ENCODE measurements around the gene RNF114. TPM values are rescaled to one million over a fixed set of nuclear protein-coding genes. Genes with fewer than 3 reads are reported as not detected.
"Not testable (repeated sequence)": the region's sequence is repeated elsewhere in the genome, so short reads cannot be mapped to it uniquely, and the experiment has no call there.

RNF114 gene
- total RNA-seq, 2 experiments from 2014 or later = 75.8 TPM

GRCh38 chr20:49973981-49974380, 37.8 kb downstream of the RNF114 start:
- Mint-ChIP-seq H3K4me3 (no peak overlapping the region), H3K36me3 (no peaks in the 10 kb centered on the region), H3K9me3 (no peaks in the 10 kb centered on the region), H3K27me3 (peaks cover 6% of the 10 kb centered on the region), H3K4me1 (no peaks in the 10 kb centered on the region), H3K27ac (no peak overlapping the region)
- DNase-seq = no peak
- POLR2A ChIA-PET = no interaction called here
- no peak for ATAC-seq (ENCODE audit: low read depth)

- ATAC-seq (ENCODE audit: low read depth) (no peak), DNase-seq (no peak)
- peaks cover 9% of the 10 kb centered on the region for H3K27me3 Mint-ChIP-seq
- peaks cover 8% of the 10 kb centered on the region for H3K4me1 Mint-ChIP-seq
- POLR2A ChIA-PET = interaction anchor here (0.7 kb wide), 1 partner anchor 38 kb away, joined by 3 read pairs; no protein-coding TSS in a partner anchor
- no peaks in the 10 kb centered on the region for H3K36me3 Mint-ChIP-seq
- H3K9me3 Mint-ChIP-seq = no peaks in the 10 kb centered on the region
- H3K27ac Mint-ChIP-seq = no peak overlapping the region
- H3K4me3 Mint-ChIP-seq = no peak overlapping the region
Observed at GRCh38 chr20:49976542-49976941, 40.3 kb downstream of the RNF114 start.

GRCh38 chr20:49977740-49978139, 41.5 kb downstream of the RNF114 start:
- H3K27me3 Mint-ChIP-seq = peaks cover 17% of the 10 kb centered on the region
- DNase-seq; H3K36me3 Mint-ChIP-seq; POLR2A ChIA-PET; ATAC-seq (ENCODE audit: low read depth); H3K4me3 Mint-ChIP-seq; H3K27ac Mint-ChIP-seq; H3K9me3 Mint-ChIP-seq: not testable (repeated sequence)
- H3K4me1 Mint-ChIP-seq = peaks cover 12% of the 10 kb centered on the region

GRCh38 chr20:49978685-49979029, 42.5 kb downstream of the RNF114 start:
- Mint-ChIP-seq H3K27me3 (peaks cover 17% of the 10 kb centered on the region), H3K4me3 (no peak overlapping the region), H3K27ac (no peak overlapping the region)

GRCh38 chr20:49979030-49979832, 43.0 kb downstream of the RNF114 start:
- peaks cover 21% of the 10 kb centered on the region for H3K4me1 Mint-ChIP-seq
- POLR2A ChIA-PET = interaction anchor here (0.6 to 2.0 kb wide), 4 partner anchors 31 to 92 kb away, joined by 3 to 13 read pairs (median 4); no protein-coding TSS in a partner anchor
- peak; percentile 81 for DNase-seq
- no peak overlapping the region for H3K4me3 Mint-ChIP-seq
- H3K27me3 Mint-ChIP-seq = peaks cover 17% of the 10 kb centered on the region
- peak; percentile 48 for ATAC-seq (ENCODE audit: low read depth)
- no peaks in the 10 kb centered on the region for H3K9me3 Mint-ChIP-seq
- no peaks in the 10 kb centered on the region for H3K36me3 Mint-ChIP-seq
- no peak overlapping the region for H3K27ac Mint-ChIP-seq

More at GRCh38 chr20:49978685-49979029, 42.5 kb downstream of the RNF114 start:
- H3K4me1 Mint-ChIP-seq = peaks cover 20% of the 10 kb centered on the region
- DNase-seq (no peak), ATAC-seq (ENCODE audit: low read depth) (no peak)
- H3K9me3 Mint-ChIP-seq = no peaks in the 10 kb centered on the region
- POLR2A ChIA-PET = interaction anchor here (0.9 to 2.0 kb wide), 3 partner anchors 79 to 93 kb away, joined by 3 to 13 read pairs (median 3); no protein-coding TSS in a partner anchor
- no peaks in the 10 kb centered on the region for H3K36me3 Mint-ChIP-seq

GRCh38 chr20:49980140-49981008, 44.2 kb downstream of the RNF114 start:
- peaks cover 17% of the 10 kb centered on the region for H3K27me3 Mint-ChIP-seq
- peaks cover 21% of the 10 kb centered on the region for H3K4me1 Mint-ChIP-seq
- POLR2A ChIA-PET = interaction anchor here (2.0 kb wide), 1 partner anchor 91 kb away, joined by 13 read pairs; no protein-coding TSS in a partner anchor
- H3K9me3 Mint-ChIP-seq = no peaks in the 10 kb centered on the region
- no peak for ATAC-seq (ENCODE audit: low read depth)
- H3K27ac Mint-ChIP-seq = no peak overlapping the region
- no peaks in the 10 kb centered on the region for H3K36me3 Mint-ChIP-seq
- no peak overlapping the region for H3K4me3 Mint-ChIP-seq
- DNase-seq = no peak

- DNase-seq (no peak), ATAC-seq (ENCODE audit: low read depth) (no peak)
- no peak overlapping the region for H3K4me3 Mint-ChIP-seq
- H3K36me3 Mint-ChIP-seq = no peaks in the 10 kb centered on the region
- H3K27me3 Mint-ChIP-seq = peaks cover 17% of the 10 kb centered on the region
- no peak overlapping the region for H3K27ac Mint-ChIP-seq
- POLR2A ChIA-PET = interaction anchor here (1.3 kb wide), 1 partner anchor 90 kb away, joined by 11 read pairs; no protein-coding TSS in a partner anchor
- peaks cover 21% of the 10 kb centered on the region for H3K4me1 Mint-ChIP-seq
- no peaks in the 10 kb centered on the region for H3K9me3 Mint-ChIP-seq
Observed at GRCh38 chr20:49981218-49982071, 45.2 kb downstream of the RNF114 start.

- Mint-ChIP-seq H3K27me3 (peaks cover 17% of the 10 kb centered on the region), H3K4me3 (peak overlapping the region; percentile 61), H3K4me1 (peaks cover 21% of the 10 kb centered on the region), H3K27ac (no peak overlapping the region), H3K9me3 (no peaks in the 10 kb centered on the region), H3K36me3 (no peaks in the 10 kb centered on the region)
- ATAC-seq (ENCODE audit: low read depth) (no peak), DNase-seq (no peak)
- POLR2A ChIA-PET = interaction anchor here (1.3 kb wide), 1 partner anchor 89 kb away, joined by 11 read pairs; no protein-coding TSS in a partner anchor
Observed at GRCh38 chr20:49982072-49982345, 45.8 kb downstream of the RNF114 start.

- H3K27ac Mint-ChIP-seq = peak within 1 kb of the TSS; percentile 25
- peak; percentile 84 for DNase-seq
- POLR2A ChIA-PET = interaction anchor here (1.3 kb wide), 1 partner anchor 89 kb away, joined by 11 read pairs; no protein-coding TSS in a partner anchor
- H3K4me1 Mint-ChIP-seq = peaks cover 21% of the 10 kb centered on the region
- no peaks in the 10 kb centered on the region for H3K36me3 Mint-ChIP-seq
- peaks cover 13% of the 10 kb centered on the region for H3K27me3 Mint-ChIP-seq
- ATAC-seq (ENCODE audit: low read depth) = peak; percentile 89
- H3K4me3 Mint-ChIP-seq = peak within 1 kb of the TSS; percentile 63
- H3K9me3 Mint-ChIP-seq = no peaks in the 10 kb centered on the region
Observed at GRCh38 chr20:49982346-49983122, 46.3 kb downstream of the RNF114 start, which contains the start of gene SNAI1. TSS of gene SNAI1 (plus strand) at chr20:49982980. CDS start at chr20:49983060, 80 bp downstream.

GRCh38 chr20:49983123-49983847, 47.1 kb downstream of the RNF114 start:
- Mint-ChIP-seq H3K4me1 (peaks cover 21% of the 10 kb centered on the region), H3K36me3 (no peaks in the 10 kb centered on the region), H3K27ac (peak overlapping the region; percentile 25), H3K9me3 (no peaks in the 10 kb centered on the region), H3K27me3 (peaks cover 11% of the 10 kb centered on the region), H3K4me3 (peak overlapping the region; percentile 63)
- no peak for DNase-seq
- no peak for ATAC-seq (ENCODE audit: low read depth)
- POLR2A ChIA-PET = no interaction called here

- Mint-ChIP-seq H3K36me3 (no peaks in the 10 kb centered on the region), H3K4me1 (peaks cover 21% of the 10 kb centered on the region), H3K4me3 (peak overlapping the region; percentile 63), H3K27me3 (peaks cover 11% of the 10 kb centered on the region), H3K27ac (no peak overlapping the region), H3K9me3 (no peaks in the 10 kb centered on the region)
- POLR2A ChIA-PET = no interaction called here
- no peak for DNase-seq
- no peak for ATAC-seq (ENCODE audit: low read depth)
Observed at GRCh38 chr20:49983848-49984408, 47.7 kb downstream of the RNF114 start.

All from activated naive CD8-positive, alpha-beta T cell treated with anti-CD3 and anti-CD28 coated beads, Interleukin-2, amount 10 ng/mL, durations not matched to agents 7 days and 5 days (primary cell).